T-cell (primary cell): ENCODE results near the gene STAP2. TPM values are rescaled to one million over a fixed set of nuclear protein-coding genes. Genes with fewer than 3 reads are reported as not detected.
"Not testable (repeated sequence)": the region's sequence is repeated elsewhere in the genome, so short reads cannot be mapped to it uniquely, and the experiment has no call there.

Source experiments
- ATAC-seq, 4 experiments: fragments of 200-7000 bp in 3 of 4; fragments of 150-1000 bp in 1 of 4; cut with Tn5 transposase; replicated peaks in 1 of 4; 1 replicate in 3 of 4; 2 replicates in 1 of 4; pipeline ENCODE4 v1.10.0; 2021; ENCODE audit warnings: moderate library complexity in 3 of 4, mild to moderate bottlenecking in 2 of 4, moderate number of reproducible peaks in 1 of 4
- CTCF ChIA-PET, 2 donors: fragments of 300-600 bp; sonication (Branson Sonifier 250); formaldehyde crosslinking; loops; one replicate each; lab custom pipeline; 2022; ENCODE audit warnings: antibody characterized with exemption in 2 of 2; lab: Charles Lee
- POLR2A ChIA-PET, 2 donors: fragments of 300-600 bp; sonication (Branson Sonifier 250); formaldehyde crosslinking; loops; one replicate each; lab custom pipeline; 2022; ENCODE audit warnings: antibody characterized with exemption in 2 of 2; lab: Charles Lee
- DNase-seq, 35 experiments: peaks; one replicate each; pipeline versions ENCODE4 v3.0.0 to v3.0.0-alpha.2; 2013 to 2023
- H3K27ac ChIP-seq: one replicate; pipeline ENCODE4 v1.5.1; 2013; ENCODE audit warnings: low read length
- H3K27me3 ChIP-seq, 2 experiments: replicated peaks in 1 of 2; 1 replicate in 1 of 2; 2 replicates in 1 of 2; pipeline versions ENCODE4 v1.6.1 to v1.7.0; 2013; ENCODE audit warnings: low read length in 1 of 2, mixed read lengths in 1 of 2; ENCODE audit not compliant: control insufficient read depth in 2 of 2, insufficient read depth in 2 of 2; ENCODE audit errors: extremely low read depth in 1 of 2
- H3K36me3 ChIP-seq, 2 donors: 1 replicate in 1 of 2; 2 replicates in 1 of 2; pipeline versions ENCODE4 v1.6.1 to v1.7.0; 2013; ENCODE audit warnings: low read length in 1 of 2; ENCODE audit not compliant: control insufficient read depth in 2 of 2, insufficient read depth in 1 of 2; ENCODE audit errors: extremely low read depth in 1 of 2
- H3K4me1 ChIP-seq, 2 experiments: 1 replicate in 1 of 2; 2 replicates in 1 of 2; pipeline versions ENCODE4 v1.6.1 to v1.7.0; 2013; ENCODE audit warnings: low read length in 2 of 2, mixed read lengths in 1 of 2; ENCODE audit not compliant: insufficient read depth in 2 of 2, control insufficient read depth in 1 of 2; ENCODE audit errors: extremely low read depth in 1 of 2
- H3K4me3 ChIP-seq, 2 donors: 1 replicate in 1 of 2; 2 replicates in 1 of 2; pipeline versions ENCODE4 v1.5.1 to v1.7.0; 2013; ENCODE audit warnings: mild to moderate bottlenecking in 2 of 2, low read length in 1 of 2, moderate library complexity in 1 of 2; ENCODE audit not compliant: control insufficient read depth in 1 of 2; ENCODE audit errors: extremely low read depth in 1 of 2
- H3K9me3 ChIP-seq: 2 replicates; pipeline ENCODE4 v1.7.0; 2013
- H3K27ac Mint-ChIP-seq, 2 donors: one replicate each; pipeline ENCODE4 v1.8.0; 2020 to 2021; ENCODE audit warnings: mild to moderate bottlenecking in 2 of 2, mixed read lengths in 2 of 2
- H3K27me3 Mint-ChIP-seq, 2 donors: one replicate each; pipeline ENCODE4 v1.8.0; 2021 to 2022; ENCODE audit warnings: mixed read lengths in 2 of 2
- H3K36me3 Mint-ChIP-seq: one replicate; pipeline ENCODE4 v1.8.0; 2021; ENCODE audit warnings: mixed read lengths
- H3K4me1 Mint-ChIP-seq, 3 donors: one replicate each; pipeline ENCODE4 v1.8.0; 2020 to 2022; ENCODE audit warnings: mixed read lengths in 3 of 3, mild to moderate bottlenecking in 1 of 3
- H3K4me3 Mint-ChIP-seq, 3 donors: one replicate each; pipeline ENCODE4 v1.8.0; 2020 to 2022; ENCODE audit warnings: mild to moderate bottlenecking in 3 of 3, mixed read lengths in 3 of 3, moderate library complexity in 3 of 3
- H3K9me3 Mint-ChIP-seq, 3 donors: one replicate each; pipeline ENCODE4 v1.8.0; 2020 to 2022; ENCODE audit warnings: mixed read lengths in 3 of 3
- WGBS: methylation state at CpG from one replicate; pipeline ENCODE4 v1.1.5; 2013; ENCODE audit warnings: missing lambda C conversion rate; ENCODE audit not compliant: insufficient coverage; 5-methylcytosine and 5-hydroxymethylcytosine counted together
- total RNA-seq, 35 experiments: library from RNA in 6 of 35; stranded (reverse) in 6 of 35; fragments of 120-200 nt in 1 of 35; gene quantifications; one replicate each; pipeline versions ENCODE4 v1.2.1 to v1.2.4 and lab custom pipeline; 2013 to 2026

The STAP2 gene
- total RNA-seq, 5 donors from 2014 or later (not counting 1 experiment from before 2014, with no cell fraction given): 2.3 to 3.7 (median 2.9) TPM

GRCh38 chr19:4350726-4351125, 12.1 kb upstream of the STAP2 start:
- ChIA-PET CTCF (no interaction called here), POLR2A (no interaction called here)
- Histone ChIP-seq H3K27ac (no peak overlapping the region), H3K4me3 (no peak overlapping the region), H3K27me3 (no peaks in the 10 kb centered on the region), H3K36me3 (peaks cover 0 to 2% of the 10 kb centered on the region in 2 donors), H3K9me3 (no peaks in the 10 kb centered on the region), H3K4me1 (peaks cover 0 to 3% of the 10 kb centered on the region in 2 experiments)
- no peaks in the 10 kb centered on the region for H3K9me3 Mint-ChIP-seq
- peaks cover 2 to 5% (median 3%) of the 10 kb centered on the region in 3 donors for H3K4me1 Mint-ChIP-seq
- H3K27me3 Mint-ChIP-seq: no peaks in the 10 kb centered on the region
- ATAC-seq: no peak
- H3K36me3 Mint-ChIP-seq: peaks cover 6% of the 10 kb centered on the region
- DNase-seq: no peak
- no peak overlapping the region for H3K4me3 Mint-ChIP-seq
- WGBS: 100% methylated on average over 9 of the region's 9 CpGs
- no peak overlapping the region for H3K27ac Mint-ChIP-seq

- ATAC-seq (no peak), DNase-seq (no peak)
- Mint-ChIP-seq H3K27ac (no peak overlapping the region), H3K4me3 (no peak overlapping the region), H3K36me3 (peaks cover 6% of the 10 kb centered on the region), H3K4me1 (peaks cover 5 to 9% (median 7%) of the 10 kb centered on the region in 3 donors), H3K27me3 (no peaks in the 10 kb centered on the region), H3K9me3 (no peaks in the 10 kb centered on the region)
- ChIA-PET CTCF (no interaction called here), POLR2A (no interaction called here)
- H3K4me3 ChIP-seq: no peak overlapping the region
- no peaks in the 10 kb centered on the region for H3K9me3 ChIP-seq
- WGBS: 83% methylated on average over 8 of the region's 8 CpGs
- peaks cover 0 to 7% of the 10 kb centered on the region in 2 experiments for H3K4me1 ChIP-seq
- H3K36me3 ChIP-seq: peaks cover 0 to 3% of the 10 kb centered on the region in 2 donors
- H3K27me3 ChIP-seq: no peaks in the 10 kb centered on the region
- no peak overlapping the region for H3K27ac ChIP-seq
These were observed 11.5 kb upstream of the STAP2 start for GRCh38 chr19:4350111-4350510.

- POLR2A ChIA-PET, H3K27me3 Mint-ChIP-seq, H3K27ac ChIP-seq, H3K4me3 Mint-ChIP-seq, H3K4me3 ChIP-seq, ATAC-seq, DNase-seq, H3K9me3 Mint-ChIP-seq, CTCF ChIA-PET, H3K27ac Mint-ChIP-seq, H3K36me3 ChIP-seq, H3K36me3 Mint-ChIP-seq, H3K4me1 Mint-ChIP-seq, H3K27me3 ChIP-seq, H3K9me3 ChIP-seq: not testable (repeated sequence)
- peaks cover 2 to 12% of the 10 kb centered on the region in 2 experiments for H3K4me1 ChIP-seq
- 97% methylated on average over 13 of the region's 16 CpGs for WGBS
These were observed 10.6 kb upstream of the STAP2 start for GRCh38 chr19:4349225-4349624.

- Mint-ChIP-seq H3K27ac (no peak overlapping the region), H3K9me3 (no peaks in the 10 kb centered on the region), H3K4me1 (peaks cover 11 to 18% (median 15%) of the 10 kb centered on the region in 3 donors), H3K27me3 (no peaks in the 10 kb centered on the region), H3K4me3 (no peak overlapping the region), H3K36me3 (peaks cover 6% of the 10 kb centered on the region)
- ChIA-PET POLR2A (no interaction called here), CTCF (interaction anchor here in 1 of 2 donors (0.6 kb wide), 1 partner anchor 51 kb away, joined by 3 read pairs; no protein-coding TSS in a partner anchor)
- no peak for ATAC-seq
- H3K9me3 ChIP-seq: no peaks in the 10 kb centered on the region
- WGBS: 93% methylated on average over 2 of the region's 6 CpGs
- H3K4me3 ChIP-seq: no peak overlapping the region
- no peak for DNase-seq
- no peaks in the 10 kb centered on the region for H3K27me3 ChIP-seq
- peaks cover 5 to 23% of the 10 kb centered on the region in 2 experiments for H3K4me1 ChIP-seq
- H3K27ac ChIP-seq: no peak overlapping the region
- peaks cover 0 to 3% of the 10 kb centered on the region in 2 donors for H3K36me3 ChIP-seq
These were observed 8.9 kb upstream of the STAP2 start for GRCh38 chr19:4347521-4347920.

- DNase-seq: no peak
- H3K4me3 Mint-ChIP-seq: no peak overlapping the region
These were observed 7.4 kb upstream of the STAP2 start for GRCh38 chr19:4346020-4346383.

GRCh38 chr19:4345342-4346019, 6.9 kb upstream of the STAP2 start:
- ChIA-PET CTCF (no interaction called here), POLR2A (no interaction called here)
- H3K4me3 Mint-ChIP-seq: peak overlapping the region; percentile 58 to 84 (median 70)
- no peak overlapping the region for H3K27ac ChIP-seq
- DNase-seq (no peak), ATAC-seq (no peak)
- H3K27ac Mint-ChIP-seq: peak overlapping the region in 1 of 2 donors; percentile 44
- no peak overlapping the region for H3K4me3 ChIP-seq
- H3K4me1 ChIP-seq: peaks cover 5 to 29% of the 10 kb centered on the region in 2 experiments
- peaks cover 0 to 3% of the 10 kb centered on the region in 2 donors for H3K36me3 ChIP-seq
- peaks cover 17 to 24% (median 21%) of the 10 kb centered on the region in 3 donors for H3K4me1 Mint-ChIP-seq
- H3K27me3 ChIP-seq: no peaks in the 10 kb centered on the region
- H3K27me3 Mint-ChIP-seq: no peaks in the 10 kb centered on the region
- H3K36me3 Mint-ChIP-seq: peaks cover 6% of the 10 kb centered on the region
- H3K9me3 Mint-ChIP-seq: no peaks in the 10 kb centered on the region
- no peaks in the 10 kb centered on the region for H3K9me3 ChIP-seq
- WGBS: 94% methylated on average over 15 of the region's 15 CpGs

More at GRCh38 chr19:4346020-4346383, 7.4 kb upstream of the STAP2 start:
- Mint-ChIP-seq H3K27ac (no peak overlapping the region), H3K9me3 (no peaks in the 10 kb centered on the region), H3K27me3 (no peaks in the 10 kb centered on the region), H3K36me3 (peaks cover 6% of the 10 kb centered on the region), H3K4me1 (peaks cover 17 to 24% (median 21%) of the 10 kb centered on the region in 3 donors)
- POLR2A ChIA-PET: no interaction called here
- WGBS: 100% methylated on average over 2 of the region's 6 CpGs
- Histone ChIP-seq H3K4me3 (no peak overlapping the region), H3K36me3 (peaks cover 0 to 3% of the 10 kb centered on the region in 2 donors), H3K9me3 (no peaks in the 10 kb centered on the region), H3K27ac (no peak overlapping the region), H3K27me3 (no peaks in the 10 kb centered on the region), H3K4me1 (peaks cover 5 to 29% of the 10 kb centered on the region in 2 experiments)
- ATAC-seq: no peak
- CTCF ChIA-PET: no interaction called here
